ENCODE measurements around the gene AFF2.

Gene AFF2

DNA sequence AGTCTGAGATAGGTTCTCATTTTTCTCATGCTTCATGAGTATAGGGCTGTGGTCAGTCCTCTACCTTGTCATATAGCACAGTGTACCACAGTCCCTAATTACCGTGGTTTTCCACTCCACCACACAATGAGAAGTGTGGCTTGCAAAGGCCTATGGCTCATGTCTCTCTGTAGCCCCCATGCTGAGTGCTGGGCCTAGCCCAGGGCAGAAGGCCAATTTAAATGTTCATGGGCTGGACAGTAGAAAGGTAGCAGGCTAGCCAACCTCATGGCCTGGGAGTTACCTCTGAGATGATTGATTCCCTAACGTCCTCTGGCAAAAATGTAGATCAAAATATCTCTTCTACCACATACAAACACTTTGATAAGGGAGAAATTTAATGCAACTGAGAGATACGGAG lies 222.5 kb downstream of the AFF2 start:
- no peak for DNase-seq (ENCODE audit: low read depth in 1 of 2, low spot score in 1 of 2)

GRCh38 chrX:148723551-148723950 lies 223.1 kb downstream of the AFF2 start:
- no peak for DNase-seq (ENCODE audit: low read depth in 1 of 2, low spot score in 1 of 2)

- DNase-seq (ENCODE audit: low read depth in 1 of 2, low spot score in 1 of 2): no peak
Observed at GRCh38 chrX:148728901-148729300, 228.5 kb downstream of the AFF2 start.

GRCh38 chrX:148732743-148733142 lies 232.3 kb downstream of the AFF2 start:
- no peak for DNase-seq (ENCODE audit: low read depth in 1 of 2, low spot score in 1 of 2)

- no peak for DNase-seq (ENCODE audit: low read depth in 1 of 2, low spot score in 1 of 2)
Observed at GRCh38 chrX:148741441-148741840, 241.0 kb downstream of the AFF2 start.

DNA sequence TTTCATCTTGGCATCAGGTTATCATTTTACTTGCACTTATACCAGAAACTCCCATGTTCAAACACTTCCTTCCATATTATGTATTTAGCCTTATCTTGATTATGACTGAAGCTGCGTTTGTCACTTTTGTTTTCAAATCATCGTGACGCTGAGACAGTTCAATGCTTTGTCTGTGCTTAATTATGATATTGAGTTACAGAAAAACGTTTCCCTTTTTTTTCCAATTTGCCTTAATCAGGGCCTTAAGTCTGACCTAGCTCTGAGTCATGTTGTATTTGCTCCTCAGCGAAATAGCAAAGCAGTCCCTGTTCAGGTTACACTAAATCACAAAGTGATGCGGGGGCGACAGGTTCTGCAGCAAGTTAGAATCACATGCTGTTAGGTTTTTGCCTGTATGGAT lies 254.7 kb downstream of the AFF2 start:
- DNase-seq (ENCODE audit: low read depth in 1 of 2, low spot score in 1 of 2): no peak

GRCh38 chrX:148763896-148764295 lies 263.5 kb downstream of the AFF2 start:
- DNase-seq (ENCODE audit: low read depth in 1 of 2, low spot score in 1 of 2): no peak

GRCh38 chrX:148768296-148768695 lies 267.9 kb downstream of the AFF2 start:
- DNase-seq (ENCODE audit: low read depth in 1 of 2, low spot score in 1 of 2): no peak

GRCh38 chrX:148771440-148771839 lies 271.0 kb downstream of the AFF2 start:
- DNase-seq (ENCODE audit: low read depth in 1 of 2, low spot score in 1 of 2): no peak

DNA sequence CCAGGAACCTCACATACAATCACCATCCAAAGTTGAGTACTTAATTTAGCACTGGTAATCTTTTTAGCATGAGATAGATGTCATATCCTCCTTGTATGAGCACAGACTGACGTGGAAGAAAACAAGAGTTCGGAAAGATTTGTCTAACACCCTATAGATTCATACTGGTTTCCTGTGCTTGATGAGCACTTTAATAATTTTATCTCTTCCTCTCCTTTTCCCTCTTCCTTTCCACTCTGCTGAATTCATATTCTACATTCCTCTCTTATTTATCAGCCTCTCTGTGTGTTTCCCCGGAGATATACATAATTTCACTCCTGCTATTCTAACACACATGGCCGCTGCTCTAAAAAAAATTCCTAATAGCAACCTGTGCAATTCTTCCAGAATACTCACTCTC lies 273.9 kb downstream of the AFF2 start:
- no peak for DNase-seq (ENCODE audit: low read depth in 1 of 2, low spot score in 1 of 2)

DNA sequence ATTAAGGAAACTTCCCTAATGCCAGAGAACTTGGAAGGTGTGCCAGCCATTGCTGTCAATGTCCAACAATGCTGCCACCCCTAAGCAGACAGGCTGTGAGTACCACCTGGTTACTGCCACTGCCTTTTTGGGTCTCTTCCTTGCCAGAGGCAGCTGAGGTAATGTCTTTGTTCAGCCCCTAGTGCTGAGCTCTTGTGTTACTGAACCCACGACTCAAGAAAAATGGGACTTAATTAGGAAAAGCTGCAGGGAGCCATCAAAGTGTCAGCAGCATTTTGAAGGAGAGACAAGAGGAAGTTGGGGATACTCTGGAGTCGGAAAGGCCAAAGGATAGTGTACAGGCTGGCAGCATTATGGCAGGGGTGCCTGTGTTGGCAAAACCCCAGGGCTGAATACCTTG lies 283.7 kb downstream of the AFF2 start:
- no peak for DNase-seq (ENCODE audit: low read depth in 1 of 2, low spot score in 1 of 2)

DNA sequence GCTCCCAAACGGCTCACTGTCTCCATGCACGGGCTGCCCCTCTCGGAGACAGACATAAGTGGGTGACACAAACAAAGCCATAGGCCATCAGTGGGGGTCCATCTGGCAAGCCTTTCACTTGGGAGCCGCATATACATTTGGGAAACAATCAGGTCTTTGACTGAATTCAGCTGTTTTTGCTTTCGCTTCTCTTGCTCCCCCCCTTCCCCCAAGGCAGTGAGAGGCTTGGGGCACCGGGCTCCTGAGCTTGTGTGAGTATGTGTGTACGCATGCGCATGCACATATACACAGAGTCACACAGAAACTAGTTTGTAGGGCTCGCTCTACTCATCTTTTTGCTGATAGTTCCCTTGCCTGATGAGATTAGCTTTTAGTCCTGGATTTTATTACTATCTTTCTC lies 284.4 kb downstream of the AFF2 start:
- DNase-seq (ENCODE audit: low read depth in 1 of 2, low spot score in 1 of 2): no peak

DNA sequence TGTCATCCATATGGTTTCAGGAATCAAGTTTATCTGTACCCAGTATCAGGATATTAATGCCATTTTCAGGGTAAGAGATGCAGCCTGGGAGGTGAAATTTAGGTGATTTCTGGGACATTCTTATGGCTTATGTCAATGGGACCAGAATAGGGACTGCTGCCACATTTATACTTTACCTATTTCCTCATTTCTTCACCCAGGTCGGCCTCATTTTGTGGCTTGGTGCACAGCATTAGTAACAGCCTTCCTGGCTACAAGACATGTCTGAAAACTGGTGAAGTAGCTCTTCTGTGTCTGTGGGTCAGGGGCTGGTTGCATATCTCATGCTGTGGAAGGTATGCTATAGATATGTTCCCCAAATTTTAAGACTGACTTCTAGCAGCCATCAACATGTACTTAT lies 284.8 kb downstream of the AFF2 start:
- DNase-seq (ENCODE audit: low read depth in 1 of 2, low spot score in 1 of 2): no peak

- DNase-seq (ENCODE audit: low read depth in 1 of 2, low spot score in 1 of 2): no peak
Observed at GRCh38 chrX:148788449-148788848, 288.0 kb downstream of the AFF2 start.

DNA sequence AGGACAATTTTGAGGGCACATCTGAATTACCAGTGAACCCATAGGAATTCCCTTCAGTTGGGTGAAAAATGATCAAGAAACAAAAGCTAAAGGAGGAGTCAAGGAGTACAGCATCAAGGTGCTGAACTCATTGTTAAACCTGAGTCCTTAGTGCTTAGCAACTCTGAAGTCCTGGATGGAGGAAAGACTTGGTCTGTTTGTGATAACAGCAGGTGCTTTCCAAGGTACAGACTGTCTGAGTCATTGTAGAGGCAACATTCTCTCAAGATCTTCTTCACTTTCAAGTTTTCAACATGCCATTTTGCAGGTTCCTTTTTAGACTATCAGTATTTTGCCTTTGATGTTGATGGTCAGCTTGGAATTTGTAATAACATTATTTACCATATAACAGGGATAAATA lies 293.9 kb downstream of the AFF2 start:
- no peak for DNase-seq (ENCODE audit: low read depth in 1 of 2, low spot score in 1 of 2)

GRCh38 chrX:148804579-148805355 lies 304.4 kb downstream of the AFF2 start:
- no peak for DNase-seq (ENCODE audit: low read depth in 1 of 2, low spot score in 1 of 2)

DNA sequence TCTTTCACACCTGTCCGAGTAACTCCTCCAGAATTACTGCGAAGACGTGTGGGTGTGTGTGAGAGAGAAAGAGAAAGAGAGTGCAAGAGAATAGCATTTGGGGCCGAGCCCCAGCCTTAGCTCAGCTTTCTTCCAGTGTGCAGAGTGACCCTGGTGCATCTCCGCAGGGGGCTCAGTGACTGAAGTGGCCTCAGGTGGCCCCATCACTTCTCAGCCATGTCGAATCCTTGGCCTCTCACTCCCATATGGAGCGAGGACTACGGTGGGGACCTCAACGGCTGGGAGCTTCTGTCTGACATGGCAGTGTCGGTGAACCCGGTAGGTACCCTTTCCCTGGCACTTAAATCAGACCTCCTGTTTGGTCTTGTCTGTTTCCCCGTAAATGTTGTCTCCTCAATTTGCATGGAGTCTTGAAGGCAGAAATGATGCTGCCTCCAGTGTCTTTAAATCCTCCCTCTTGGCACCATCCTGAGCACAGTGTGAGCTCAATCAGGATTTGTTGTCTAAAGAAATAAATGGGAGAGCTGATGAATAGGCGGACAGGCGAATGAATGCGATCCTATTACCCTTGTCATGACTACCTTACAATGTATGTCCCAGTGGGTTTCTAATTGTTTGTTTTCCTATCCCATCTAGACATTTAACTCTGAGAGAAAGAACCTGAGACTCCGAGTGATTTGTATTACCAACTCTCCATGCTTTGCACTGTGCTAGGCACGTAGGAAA lies 305.9 kb downstream of the AFF2 start:
- DNase-seq (ENCODE audit: low read depth in 1 of 2, low spot score in 1 of 2): no peak

- DNase-seq (ENCODE audit: low read depth in 1 of 2, low spot score in 1 of 2): no peak
Observed at GRCh38 chrX:148808833-148809232, 308.4 kb downstream of the AFF2 start.

DNA sequence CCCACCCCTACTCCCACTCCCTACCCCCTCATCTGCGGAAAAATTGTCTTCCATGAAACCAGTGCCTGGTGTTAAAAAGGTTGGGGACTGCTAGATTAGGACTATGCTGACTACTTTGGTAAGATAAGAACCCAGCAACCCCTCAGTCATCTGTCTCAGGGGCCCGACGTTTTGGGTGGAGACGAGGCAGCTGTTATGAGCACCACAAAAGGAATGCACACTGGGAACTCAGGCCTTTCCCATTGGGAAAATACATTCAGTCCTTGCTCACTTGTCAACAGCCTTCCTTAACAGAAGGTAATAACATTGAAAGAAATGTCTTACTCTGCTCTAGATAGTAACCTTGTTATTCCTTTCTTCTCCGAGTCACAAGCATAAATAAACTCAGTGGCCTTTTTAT lies 310.8 kb downstream of the AFF2 start:
- no peak for DNase-seq (ENCODE audit: low read depth in 1 of 2, low spot score in 1 of 2)

DNA sequence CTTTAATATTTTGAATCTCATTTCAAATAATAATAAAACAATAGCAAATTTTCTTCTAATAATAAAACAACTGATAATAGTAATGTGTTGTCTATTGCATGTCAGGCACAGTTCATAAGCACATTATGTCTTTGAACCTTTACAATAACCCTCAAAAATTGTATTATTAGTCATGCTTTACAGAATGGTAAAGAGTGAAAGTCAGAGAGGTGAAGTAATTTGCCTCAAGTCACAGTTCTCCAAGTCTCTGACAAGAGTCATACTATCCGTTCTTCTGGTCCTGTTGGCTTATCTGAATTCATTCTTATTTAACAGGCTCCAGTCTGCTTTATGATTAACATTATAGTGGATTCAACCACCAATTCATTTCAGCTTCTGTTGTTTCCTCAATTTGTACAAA lies 313.0 kb downstream of the AFF2 start:
- DNase-seq (ENCODE audit: low read depth in 1 of 2, low spot score in 1 of 2): no peak

GRCh38 chrX:148813967-148814366 lies 313.6 kb downstream of the AFF2 start:
- DNase-seq (ENCODE audit: low read depth in 1 of 2, low spot score in 1 of 2): no peak

- no peak for DNase-seq (ENCODE audit: low read depth in 1 of 2, low spot score in 1 of 2)
Observed at GRCh38 chrX:148815218-148815961, 315.0 kb downstream of the AFF2 start.

All from activated CD4-positive, alpha-beta T cell treated with anti-CD3 and anti-CD28 coated beads, Interleukin-2, amount 50 U/mL, for 24 hours (primary cell).